Natural killer cell (primary cell): ENCODE measurements around the gene TLE6. TPM values are rescaled to one million over a fixed set of nuclear protein-coding genes. Genes with fewer than 3 reads are reported as not detected.
"Not testable (repeated sequence)": the region's sequence is repeated elsewhere in the genome, so short reads cannot be mapped to it uniquely, and the experiment has no call there.

ENCODE experiments used
- ATAC-seq, 3 donors: fragments of 150-1000 bp in 2 of 3; fragments of 200-7000 bp in 1 of 3; cut with Tn5 transposase; 1 replicate in 1 of 3; 2 replicates in 2 of 3; pipeline ENCODE4 v1.10.0; 2021; ENCODE audit warnings: mild to moderate bottlenecking in 2 of 3, moderate library complexity in 2 of 3
- DNase-seq, 2 donors: peaks; one replicate each; pipeline versions ENCODE4 v3.0.0 to v3.0.0-alpha.2; 2013 to 2021; ENCODE audit warnings: mixed read lengths in 1 of 2
- H3K27ac ChIP-seq: one replicate; pipeline ENCODE4 v1.5.1; 2013; ENCODE audit warnings: mild to moderate bottlenecking, low read length
- H3K27me3 ChIP-seq: one replicate; pipeline ENCODE4 v1.6.1; 2013; ENCODE audit warnings: low read length; ENCODE audit not compliant: control insufficient read depth, insufficient read depth
- H3K36me3 ChIP-seq: one replicate; pipeline ENCODE4 v1.6.1; 2013; ENCODE audit warnings: low read length; ENCODE audit not compliant: control insufficient read depth, insufficient read depth
- H3K4me1 ChIP-seq: one replicate; pipeline ENCODE4 v1.6.1; 2013; ENCODE audit warnings: low read length; ENCODE audit not compliant: control insufficient read depth, insufficient read depth
- H3K4me3 ChIP-seq: one replicate; pipeline ENCODE4 v1.5.1; 2013; ENCODE audit warnings: low read length
- H3K9me3 ChIP-seq: one replicate; pipeline ENCODE4 v1.6.1; 2013; ENCODE audit warnings: low read length; ENCODE audit not compliant: control insufficient read depth, insufficient read depth
- H3K27ac Mint-ChIP-seq, 2 donors: one replicate each; pipeline ENCODE4 v1.8.0; 2022; ENCODE audit warnings: mild to moderate bottlenecking in 2 of 2, mixed read lengths in 2 of 2, moderate library complexity in 1 of 2
- H3K27me3 Mint-ChIP-seq, 2 donors: one replicate each; pipeline ENCODE4 v1.8.0; 2022; ENCODE audit warnings: low read depth in 2 of 2, mixed read lengths in 2 of 2
- H3K36me3 Mint-ChIP-seq: one replicate; pipeline ENCODE4 v1.8.0; 2022; ENCODE audit warnings: mixed read lengths
- H3K4me1 Mint-ChIP-seq, 2 donors: one replicate each; pipeline ENCODE4 v1.8.0; 2022; ENCODE audit warnings: mixed read lengths in 2 of 2
- H3K4me3 Mint-ChIP-seq: one replicate; pipeline ENCODE4 v1.8.0; 2022; ENCODE audit warnings: mild to moderate bottlenecking, moderate library complexity, mixed read lengths
- H3K9me3 Mint-ChIP-seq, 2 donors: one replicate each; pipeline ENCODE4 v1.8.0; 2022; ENCODE audit warnings: mixed read lengths in 2 of 2
- CTCF ChIP-seq: fragments of 200-600 bp; IDR thresholded peaks from one replicate; pipeline ENCODE4 v1.8.0; 2022; ENCODE audit warnings: antibody characterized with exemption
- WGBS: methylation state at CpG from one replicate; pipeline ENCODE4 v1.1.7; 2013; ENCODE audit warnings: missing lambda C conversion rate; ENCODE audit not compliant: insufficient coverage; 5-methylcytosine and 5-hydroxymethylcytosine counted together
- intact Hi-C: fragments of 100-400 bp; cut with micrococcal nuclease; formaldehyde crosslinking; loops from one replicate; pipeline ENCODE4 v1.14.2; 2022
- total RNA-seq, 4 donors: library from RNA; stranded (reverse); fragments of 120-200 nt in 1 of 4; gene quantifications; one replicate each; pipeline versions ENCODE4 v1.2.3 to v1.2.4, GENCODE V29; 2013 to 2022

Gene TLE6
- total RNA-seq, 3 donors from 2014 or later (not counting 1 experiment from before 2014, with no cell fraction given): 0.49 to 2.2 TPM; not detected in 1

DNA sequence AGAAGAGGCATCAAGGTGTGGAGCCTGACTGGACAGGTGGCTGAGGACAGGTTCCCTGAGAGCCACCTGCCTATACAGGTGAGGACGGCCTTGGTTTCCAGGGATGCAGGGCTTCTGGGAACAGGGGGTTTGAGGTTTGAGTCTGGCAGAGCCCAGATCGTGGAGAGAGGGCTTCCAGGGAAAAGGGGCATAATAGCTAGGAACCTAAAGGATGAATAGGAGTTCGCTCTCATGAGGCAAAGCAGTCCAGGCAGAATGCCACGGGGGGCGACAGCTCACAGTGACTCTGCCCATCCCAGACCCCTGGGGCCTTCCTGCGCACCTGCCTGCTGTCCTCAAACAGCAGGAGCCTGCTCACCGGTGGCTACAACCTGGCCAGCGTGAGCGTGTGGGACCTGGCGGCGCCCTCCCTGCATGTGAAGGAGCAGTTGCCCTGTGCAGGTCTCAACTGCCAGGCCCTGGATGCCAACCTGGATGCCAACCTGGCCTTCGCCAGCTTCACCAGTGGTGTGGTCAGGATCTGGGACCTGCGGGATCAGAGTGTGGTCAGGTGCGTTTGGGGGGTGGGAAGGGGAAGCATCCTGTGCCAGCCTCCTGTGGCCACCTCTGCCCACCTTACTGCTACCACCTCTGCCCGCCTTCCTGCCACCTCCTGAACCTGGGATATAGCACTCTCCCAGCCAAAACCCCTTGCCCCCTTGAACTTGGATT, 12.0 kb downstream of the TLE6 start:
- Mint-ChIP-seq H3K27ac (no peak overlapping the region), H3K4me1 (no peaks in the 10 kb centered on the region), H3K36me3 (no peaks in the 10 kb centered on the region), H3K27me3 (no peaks in the 10 kb centered on the region), H3K4me3 (no peak overlapping the region), H3K9me3 (no peaks in the 10 kb centered on the region)
- Histone ChIP-seq H3K36me3 (no peaks in the 10 kb centered on the region), H3K9me3 (no peaks in the 10 kb centered on the region), H3K27me3 (no peaks in the 10 kb centered on the region), H3K27ac (no peak overlapping the region), H3K4me3 (no peak overlapping the region), H3K4me1 (no peaks in the 10 kb centered on the region)
- ATAC-seq (no peak), DNase-seq (no peak)
- 92% methylated on average over 13 of the region's 15 CpGs for WGBS
- TF ChIP-seq CTCF: no peak
- intact Hi-C loops: no loop called here

DNA sequence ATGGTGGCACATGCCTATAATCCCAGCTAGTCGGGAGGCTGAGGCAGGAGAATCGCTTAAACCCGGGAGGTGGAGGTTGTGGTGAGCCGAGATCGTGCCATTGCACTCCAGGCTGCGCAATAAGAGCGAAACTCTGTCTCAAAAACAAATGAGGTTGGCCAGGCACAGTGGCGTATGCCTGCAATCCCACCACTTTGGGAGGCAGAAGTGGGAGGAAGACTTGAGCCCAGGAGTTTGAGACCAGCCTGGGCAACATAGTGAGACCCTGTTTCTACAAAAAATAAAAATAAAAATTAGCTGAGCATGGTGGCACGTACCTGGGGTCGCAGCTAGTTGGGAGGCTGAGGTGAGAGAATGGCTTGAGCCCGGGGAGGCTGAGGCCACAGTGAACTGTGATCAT, 15.0 kb downstream of the TLE6 start:
- H3K4me1 Mint-ChIP-seq, H3K4me1 ChIP-seq, H3K36me3 Mint-ChIP-seq, H3K27ac ChIP-seq, H3K4me3 ChIP-seq, DNase-seq, H3K27ac Mint-ChIP-seq, H3K27me3 ChIP-seq, H3K4me3 Mint-ChIP-seq, intact Hi-C loops, ATAC-seq, H3K9me3 Mint-ChIP-seq, H3K27me3 Mint-ChIP-seq, H3K36me3 ChIP-seq, H3K9me3 ChIP-seq: not testable (repeated sequence)
- 95% methylated on average over 11 of the region's 11 CpGs for WGBS

DNA sequence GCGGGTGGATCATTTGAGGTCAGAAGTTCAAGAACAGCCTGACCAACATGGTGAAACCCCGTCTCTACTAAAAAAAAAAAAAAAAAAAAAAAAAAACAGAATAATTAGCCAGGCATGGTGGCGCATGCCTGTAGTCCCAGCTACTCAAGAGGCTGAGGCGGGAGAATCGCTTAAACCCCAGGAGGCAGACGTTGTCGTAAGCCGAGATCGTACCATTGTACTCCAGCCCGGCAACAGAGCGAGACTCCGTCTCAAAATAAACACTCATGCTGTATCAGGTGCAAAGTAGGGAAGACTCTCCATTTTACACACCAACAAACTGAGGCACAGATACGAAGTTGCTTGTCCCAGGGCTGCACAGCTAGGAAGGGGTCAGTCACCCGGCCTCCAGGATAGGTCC, 15.6 kb downstream of the TLE6 start:
- 86% methylated on average over 14 of the region's 14 CpGs for WGBS

GRCh38 chr19:2993579-2993978, 16.2 kb downstream of the TLE6 start:
- H3K27me3 Mint-ChIP-seq: no peaks in the 10 kb centered on the region
- Histone ChIP-seq H3K36me3 (no peaks in the 10 kb centered on the region), H3K4me3 (no peak overlapping the region), H3K27me3 (no peaks in the 10 kb centered on the region), H3K9me3 (no peaks in the 10 kb centered on the region), H3K27ac (no peak overlapping the region), H3K4me1 (no peaks in the 10 kb centered on the region)
- H3K4me1 Mint-ChIP-seq: no peaks in the 10 kb centered on the region
- no peaks in the 10 kb centered on the region for H3K9me3 Mint-ChIP-seq
- no peak for TF ChIP-seq CTCF
- 82% methylated on average over 9 of the region's 9 CpGs for WGBS
- H3K4me3 Mint-ChIP-seq: no peak overlapping the region
- no peak for ATAC-seq
- intact Hi-C loops: no loop called here
- H3K27ac Mint-ChIP-seq: no peak overlapping the region
- no peak for DNase-seq
- H3K36me3 Mint-ChIP-seq: no peaks in the 10 kb centered on the region

More for the DNA sequence above, 15.6 kb downstream of the TLE6 start:
- H3K36me3 Mint-ChIP-seq: no peaks in the 10 kb centered on the region
- no peaks in the 10 kb centered on the region for H3K4me1 Mint-ChIP-seq
- no peak overlapping the region for H3K4me3 Mint-ChIP-seq
- ATAC-seq (no peak), DNase-seq (no peak)
- H3K27ac Mint-ChIP-seq: no peak overlapping the region
- H3K36me3 ChIP-seq: no peaks in the 10 kb centered on the region
- no peaks in the 10 kb centered on the region for H3K27me3 Mint-ChIP-seq
- no peak overlapping the region for H3K4me3 ChIP-seq
- intact Hi-C loops: no loop called here
- no peak overlapping the region for H3K27ac ChIP-seq
- no peaks in the 10 kb centered on the region for H3K4me1 ChIP-seq
- H3K27me3 ChIP-seq: no peaks in the 10 kb centered on the region
- no peaks in the 10 kb centered on the region for H3K9me3 ChIP-seq
- no peaks in the 10 kb centered on the region for H3K9me3 Mint-ChIP-seq
- no peak for TF ChIP-seq CTCF
